Ishikawa (cell line): Measurements from ENCODE around the gene DENND4B.

ENCODE experiments used
- CEBPB ChIP-seq: IDR thresholded peaks from 2 replicates; pipeline ENCODE4 v1.6.1; 2012
- CREB1 ChIP-seq: IDR thresholded peaks from 2 replicates; pipeline ENCODE4 v1.6.1; 2012; ENCODE audit warnings: low read depth
- TEAD4 ChIP-seq: IDR thresholded peaks from 2 replicates; pipeline ENCODE4 v1.6.1; 2012
- TF ChIP-seq, protein P1 (sequence below): IDR thresholded peaks from 2 replicates; pipeline ENCODE4 v1.6.1; 2012; ENCODE audit warnings: low read depth, mild to moderate bottlenecking
- TF ChIP-seq, protein P2 (sequence below): IDR thresholded peaks from 2 replicates; pipeline ENCODE4 v1.6.1; 2012

GRCh38 chr1:153942766-153943549 lies 3.6 kb downstream of the DENND4B start:
- TF ChIP-seq, protein P1, sequence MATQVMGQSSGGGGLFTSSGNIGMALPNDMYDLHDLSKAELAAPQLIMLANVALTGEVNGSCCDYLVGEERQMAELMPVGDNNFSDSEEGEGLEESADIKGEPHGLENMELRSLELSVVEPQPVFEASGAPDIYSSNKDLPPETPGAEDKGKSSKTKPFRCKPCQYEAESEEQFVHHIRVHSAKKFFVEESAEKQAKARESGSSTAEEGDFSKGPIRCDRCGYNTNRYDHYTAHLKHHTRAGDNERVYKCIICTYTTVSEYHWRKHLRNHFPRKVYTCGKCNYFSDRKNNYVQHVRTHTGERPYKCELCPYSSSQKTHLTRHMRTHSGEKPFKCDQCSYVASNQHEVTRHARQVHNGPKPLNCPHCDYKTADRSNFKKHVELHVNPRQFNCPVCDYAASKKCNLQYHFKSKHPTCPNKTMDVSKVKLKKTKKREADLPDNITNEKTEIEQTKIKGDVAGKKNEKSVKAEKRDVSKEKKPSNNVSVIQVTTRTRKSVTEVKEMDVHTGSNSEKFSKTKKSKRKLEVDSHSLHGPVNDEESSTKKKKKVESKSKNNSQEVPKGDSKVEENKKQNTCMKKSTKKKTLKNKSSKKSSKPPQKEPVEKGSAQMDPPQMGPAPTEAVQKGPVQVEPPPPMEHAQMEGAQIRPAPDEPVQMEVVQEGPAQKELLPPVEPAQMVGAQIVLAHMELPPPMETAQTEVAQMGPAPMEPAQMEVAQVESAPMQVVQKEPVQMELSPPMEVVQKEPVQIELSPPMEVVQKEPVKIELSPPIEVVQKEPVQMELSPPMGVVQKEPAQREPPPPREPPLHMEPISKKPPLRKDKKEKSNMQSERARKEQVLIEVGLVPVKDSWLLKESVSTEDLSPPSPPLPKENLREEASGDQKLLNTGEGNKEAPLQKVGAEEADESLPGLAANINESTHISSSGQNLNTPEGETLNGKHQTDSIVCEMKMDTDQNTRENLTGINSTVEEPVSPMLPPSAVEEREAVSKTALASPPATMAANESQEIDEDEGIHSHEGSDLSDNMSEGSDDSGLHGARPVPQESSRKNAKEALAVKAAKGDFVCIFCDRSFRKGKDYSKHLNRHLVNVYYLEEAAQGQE: no peak
- TF ChIP-seq CREB1 (no peak), TEAD4 (no peak), CEBPB (no peak)
- TF ChIP-seq, protein P2, sequence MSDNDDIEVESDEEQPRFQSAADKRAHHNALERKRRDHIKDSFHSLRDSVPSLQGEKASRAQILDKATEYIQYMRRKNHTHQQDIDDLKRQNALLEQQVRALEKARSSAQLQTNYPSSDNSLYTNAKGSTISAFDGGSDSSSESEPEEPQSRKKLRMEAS: no peak
